ENCODE results near the gene PADI1. TPM values are rescaled to one million over a fixed set of nuclear protein-coding genes. Genes with fewer than 3 reads are reported as not detected.

The PADI1 gene
- total and polyA plus RNA-seq, 2 of the 8 experiments (the other 6 are each of a cell fraction or from before 2014, with no cell fraction given), result 0.20 to 0.30 TPM

- no peak for TF ChIP-seq CHD7 (IDR thresholded peaks at IDR 0.05; ENCODE audit: insufficient replicate concordance, low read length)
- TF ChIP-seq RXRA (IDR thresholded peaks at IDR 0.05; ENCODE audit: insufficient read depth, low read depth, low read length), result no peak
- no peak for TF ChIP-seq SP1 (IDR thresholded peaks at IDR 0.05; ENCODE audit: low read depth, low read length)
- TF ChIP-seq KDM5A (IDR thresholded peaks at IDR 0.05; ENCODE audit: low read length), result no peak
- TF ChIP-seq ZNF274 (IDR thresholded peaks at IDR 0.05; ENCODE audit: borderline replicate concordance, extremely low read depth, low read length), result no peak
- TF ChIP-seq USF2 (IDR thresholded peaks at IDR 0.05; ENCODE audit: low read length), result no peak
- no peak for TF ChIP-seq POU5F1 (IDR thresholded peaks at IDR 0.05; ENCODE audit: low read depth, low read length)
- TF ChIP-seq RNF2 (IDR thresholded peaks at IDR 0.05; ENCODE audit: borderline replicate concordance, low read depth, low read length, missing control alignments, poor library complexity, severe bottlenecking), result no peak
- TF ChIP-seq CEBPB (IDR thresholded peaks at IDR 0.05; ENCODE audit: low read depth, low read length), result no peak
- no peak for TF ChIP-seq JUN (IDR thresholded peaks at IDR 0.05; ENCODE audit: low read depth, low read length)
- TF ChIP-seq BCL11A (IDR thresholded peaks at IDR 0.05; ENCODE audit: low read depth in 2 of 2, low read length in 2 of 2), result no peak
Observed at GRCh38 chr1:17229379-17229778, 24.5 kb downstream of the PADI1 start (continued).
